ENCODE data around the gene INTS1. TPM values are rescaled to one million over a fixed set of nuclear protein-coding genes. Genes with fewer than 3 reads are reported as not detected.

INTS1 gene
- total and polyA plus RNA-seq, 2 of the 4 experiments (the other 2 are of a cell fraction) = 9.3 to 40.1 TPM

GRCh38 chr7:1427064-1427657, 77.0 kb downstream of the INTS1 start:
- in situ Hi-C loops (cut with MboI; ENCODE audit: low sequenced_read_pairs) (no loop called here), dilution Hi-C loops (cut with HindIII; ENCODE audit: low sequenced_read_pairs, unreplicated experiment) (no loop called here), intact Hi-C loops (cut with micrococcal nuclease) (no loop called here)
- H3K18ac ChIP-seq (ENCODE audit: low read depth, low read length) = no peak overlapping the region
- H3K4me2 ChIP-seq (ENCODE audit: low read depth, low read length) = no peak overlapping the region
- H3K4me3 ChIP-seq (ENCODE audit: insufficient read depth, low read depth, low read length) = no peak overlapping the region
- H3K36me3 ChIP-seq (ENCODE audit: control insufficient read depth, insufficient read depth, low read length) = no peaks in the 10 kb centered on the region
- no peak overlapping the region for H2BK5ac ChIP-seq (ENCODE audit: low read depth, low read length, poor library complexity, severe bottlenecking)
- WGBS, 2 experiments (ENCODE audit: extremely low coverage in 2 of 2, insufficient read length in 1 of 2) = 86% methylated on average over 9 of the region's 13 CpGs; no CpG with 5 or more reads in 1 of the 2 experiments
- no peak overlapping the region for H3K14ac ChIP-seq (replicated peaks; ENCODE audit: low read depth, low read length)
- no peak overlapping the region for H2BK15ac ChIP-seq (ENCODE audit: low read depth, low read length)
- no peak for TF ChIP-seq RAD21 (IDR thresholded peaks at IDR 0.05; ENCODE audit: low read length)
- no peak for TF ChIP-seq SMC3 (IDR thresholded peaks at IDR 0.05; ENCODE audit: low read depth, low read length)
- TF ChIP-seq FOS (IDR thresholded peaks at IDR 0.05; ENCODE audit: low read depth, low read length) = no peak
- no peak for TF ChIP-seq CTCF (conservative IDR thresholded peaks at IDR 0.05; ENCODE audit: low read depth, low read length)
- TF ChIP-seq RCOR1 (IDR thresholded peaks at IDR 0.05; ENCODE audit: insufficient replicate concordance, low read length) = no peak
- no peak for TF ChIP-seq USF2 (IDR thresholded peaks at IDR 0.05; ENCODE audit: low read depth, low read length)
- H3K79me1 ChIP-seq (ENCODE audit: low read depth in 1 of 2, low read length in 2 of 2) = no peaks in the 10 kb centered on the region
- no peak overlapping the region for H2BK120ac ChIP-seq (ENCODE audit: low read depth, low read length)
- H3K23ac ChIP-seq (ENCODE audit: low read depth, low read length) = no peak overlapping the region
- ChIA-PET POLR2A (ENCODE audit: unreplicated experiment) (no interaction called here), CTCF (no interaction called here)
- no peaks in the 10 kb centered on the region for H3K9me1 ChIP-seq (ENCODE audit: insufficient read depth, low read length)
- H4K20me1 ChIP-seq (ENCODE audit: insufficient read depth, low read length) = 0 out of 2 replicates have a peak, but pooled peaks cover 3% of the 10 kb centered on the region
- ATAC-seq (ENCODE audit: low read depth) (no peak), DNase-seq (no peak)
- peaks cover 19% of the 10 kb centered on the region for H3K27me3 ChIP-seq (ENCODE audit: control insufficient read depth, insufficient read depth, low read length)
- H3K27ac ChIP-seq (ENCODE audit: insufficient read depth, low read length) = no peak overlapping the region
- no peak overlapping the region for H2BK20ac ChIP-seq (ENCODE audit: low read depth, low read length)
- no peak overlapping the region for H3K4ac ChIP-seq (ENCODE audit: low read depth, low read length)
- no peaks in the 10 kb centered on the region for H3K4me1 ChIP-seq (ENCODE audit: control insufficient read depth, insufficient read depth, low read length)
- H3K56ac ChIP-seq (ENCODE audit: extremely low read depth, insufficient read depth, low read length) = no peak overlapping the region
- no peak overlapping the region for H2AK9ac ChIP-seq (replicated peaks; ENCODE audit: low read depth, low read length, poor library complexity)
- H4K91ac ChIP-seq (ENCODE audit: insufficient read depth, low read depth, low read length) = no peak overlapping the region
- H4K5ac ChIP-seq (ENCODE audit: low read depth, low read length) = no peak overlapping the region
- no TSS peak for BruUV-seq (replicated peaks)
- H3K9ac ChIP-seq (ENCODE audit: low read depth, low read length) = no peak overlapping the region
- no peak overlapping the region for H2AFZ ChIP-seq (replicated peaks; ENCODE audit: low read length, poor library complexity)
- H3K9me3 ChIP-seq (ENCODE audit: control insufficient read depth, insufficient read depth, low read length) = peaks cover 2% of the 10 kb centered on the region; the same call in 1 of the 2 replicates
- no peak overlapping the region for H4K8ac ChIP-seq (ENCODE audit: low read depth in 2 of 2, low read length in 2 of 2)
- no peak overlapping the region for H2AK5ac ChIP-seq (ENCODE audit: low read depth, low read length)

Data from IMR-90 (cell line).